ENCODE results near the gene SH2D3A.

DNA sequence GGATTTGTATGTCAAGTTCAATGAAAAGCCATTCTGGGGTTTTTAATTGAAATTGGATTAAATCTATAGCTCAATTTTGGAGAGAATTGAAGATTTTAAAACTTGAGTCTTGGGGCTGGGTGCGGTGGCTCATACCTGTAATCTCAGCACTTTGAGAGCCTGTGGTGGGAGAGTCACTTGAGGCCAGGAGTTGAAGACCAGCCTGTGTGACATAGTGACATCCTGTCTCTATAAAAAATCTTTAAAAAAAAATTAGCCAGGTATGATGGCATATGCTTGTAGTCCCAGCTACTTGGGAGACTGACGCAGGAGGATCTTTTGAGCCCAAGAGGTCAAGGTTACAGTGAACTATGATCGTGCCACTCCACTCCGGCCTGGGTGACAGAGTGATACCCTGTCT lies 46.4 kb upstream of the SH2D3A start:
- TF ChIP-seq, protein P1, sequence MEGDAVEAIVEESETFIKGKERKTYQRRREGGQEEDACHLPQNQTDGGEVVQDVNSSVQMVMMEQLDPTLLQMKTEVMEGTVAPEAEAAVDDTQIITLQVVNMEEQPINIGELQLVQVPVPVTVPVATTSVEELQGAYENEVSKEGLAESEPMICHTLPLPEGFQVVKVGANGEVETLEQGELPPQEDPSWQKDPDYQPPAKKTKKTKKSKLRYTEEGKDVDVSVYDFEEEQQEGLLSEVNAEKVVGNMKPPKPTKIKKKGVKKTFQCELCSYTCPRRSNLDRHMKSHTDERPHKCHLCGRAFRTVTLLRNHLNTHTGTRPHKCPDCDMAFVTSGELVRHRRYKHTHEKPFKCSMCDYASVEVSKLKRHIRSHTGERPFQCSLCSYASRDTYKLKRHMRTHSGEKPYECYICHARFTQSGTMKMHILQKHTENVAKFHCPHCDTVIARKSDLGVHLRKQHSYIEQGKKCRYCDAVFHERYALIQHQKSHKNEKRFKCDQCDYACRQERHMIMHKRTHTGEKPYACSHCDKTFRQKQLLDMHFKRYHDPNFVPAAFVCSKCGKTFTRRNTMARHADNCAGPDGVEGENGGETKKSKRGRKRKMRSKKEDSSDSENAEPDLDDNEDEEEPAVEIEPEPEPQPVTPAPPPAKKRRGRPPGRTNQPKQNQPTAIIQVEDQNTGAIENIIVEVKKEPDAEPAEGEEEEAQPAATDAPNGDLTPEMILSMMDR (IDR thresholded peaks at IDR 0.05; ENCODE audit: poor library complexity) = no peak
- TF ChIP-seq EZH2 (IDR thresholded peaks at IDR 0.05; ENCODE audit: borderline replicate concordance) (no peak), EZH2phosphoT487 (IDR thresholded peaks at IDR 0.05; ENCODE audit: low read depth, severe bottlenecking, unreplicated experiment) (no peak)

Data from hepatocyte (in vitro differentiated cells).